ENCODE measurements around the gene P2RY14.

Gene P2RY14

GRCh38 chr3:151203051-151203420 lies 75.3 kb downstream of the P2RY14 start, which contains the start of gene GPR171:
Gene GPR171 (minus strand): TSS chr3:151203216. CDS start chr3:151199386, 3,830 bp downstream.
- TF ChIP-seq ZNF274 (IDR thresholded peaks at IDR 0.05; ENCODE audit: low read depth, low read length): no peak
- H3K4me3 ChIP-seq (ENCODE audit: low read length): peak within 1 kb of the TSS; percentile 29; the same call in 1 of the 2 replicates

GRCh38 chr3:151201051-151201730 lies 77.2 kb downstream of the P2RY14 start:
- H3K4me3 ChIP-seq (ENCODE audit: low read length): no peak overlapping the region; the same call in 1 of the 2 replicates
- no peak for TF ChIP-seq ZNF274 (IDR thresholded peaks at IDR 0.05; ENCODE audit: low read depth, low read length)

GRCh38 chr3:151200586-151200985 lies 77.8 kb downstream of the P2RY14 start:
- TF ChIP-seq ZNF274 (IDR thresholded peaks at IDR 0.05; ENCODE audit: low read depth, low read length): no peak
- no peak overlapping the region for H3K4me3 ChIP-seq (ENCODE audit: low read length)

GRCh38 chr3:151199554-151200438 lies 78.5 kb downstream of the P2RY14 start:
- H3K4me3 ChIP-seq (ENCODE audit: low read length): no peak overlapping the region
- no peak for TF ChIP-seq ZNF274 (IDR thresholded peaks at IDR 0.05; ENCODE audit: low read depth, low read length)

- TF ChIP-seq ZNF274 (IDR thresholded peaks at IDR 0.05; ENCODE audit: low read depth, low read length): no peak
- no peak overlapping the region for H3K4me3 ChIP-seq (ENCODE audit: low read length)
Observed at GRCh38 chr3:151198849-151199248, 79.5 kb downstream of the P2RY14 start.

- no peak overlapping the region for H3K4me3 ChIP-seq (ENCODE audit: low read length)
- no peak for TF ChIP-seq ZNF274 (IDR thresholded peaks at IDR 0.05; ENCODE audit: low read depth, low read length)
Observed at GRCh38 chr3:151197981-151198767, 80.2 kb downstream of the P2RY14 start.

GRCh38 chr3:151197228-151197627 lies 81.1 kb downstream of the P2RY14 start:
- no peak overlapping the region for H3K4me3 ChIP-seq (ENCODE audit: low read length)
- TF ChIP-seq ZNF274 (IDR thresholded peaks at IDR 0.05; ENCODE audit: low read depth, low read length): no peak

- H3K4me3 ChIP-seq (ENCODE audit: low read length): no peak overlapping the region
- TF ChIP-seq ZNF274 (IDR thresholded peaks at IDR 0.05; ENCODE audit: low read depth, low read length): no peak
Observed at GRCh38 chr3:151196434-151196833, 81.9 kb downstream of the P2RY14 start.

- H3K4me3 ChIP-seq (ENCODE audit: low read length): no peak overlapping the region
- no peak for TF ChIP-seq ZNF274 (IDR thresholded peaks at IDR 0.05; ENCODE audit: low read depth, low read length)
Observed at GRCh38 chr3:151195826-151196225, 82.5 kb downstream of the P2RY14 start.

- TF ChIP-seq ZNF274 (IDR thresholded peaks at IDR 0.05; ENCODE audit: low read depth, low read length): no peak
- no peak overlapping the region for H3K4me3 ChIP-seq (ENCODE audit: low read length)
Observed at GRCh38 chr3:151192545-151192944, 85.8 kb downstream of the P2RY14 start.

GRCh38 chr3:151191095-151191494 lies 87.2 kb downstream of the P2RY14 start:
- H3K4me3 ChIP-seq (ENCODE audit: low read length): no peak overlapping the region
- no peak for TF ChIP-seq ZNF274 (IDR thresholded peaks at IDR 0.05; ENCODE audit: low read depth, low read length)

- no peak overlapping the region for H3K4me3 ChIP-seq (ENCODE audit: low read length)
- TF ChIP-seq ZNF274 (IDR thresholded peaks at IDR 0.05; ENCODE audit: low read depth, low read length): no peak
Observed at GRCh38 chr3:151183265-151183671, 95.1 kb downstream of the P2RY14 start.

GRCh38 chr3:151182349-151183079 lies 95.8 kb downstream of the P2RY14 start:
- no peak for TF ChIP-seq ZNF274 (IDR thresholded peaks at IDR 0.05; ENCODE audit: low read depth, low read length)
- H3K4me3 ChIP-seq (ENCODE audit: low read length): no peak overlapping the region
